ENCODE results near the gene RNF144B.
"Not testable (repeated sequence)": the region's sequence is repeated elsewhere in the genome, so short reads cannot be mapped to it uniquely, and the experiment has no call there.

RNF144B gene

DNA sequence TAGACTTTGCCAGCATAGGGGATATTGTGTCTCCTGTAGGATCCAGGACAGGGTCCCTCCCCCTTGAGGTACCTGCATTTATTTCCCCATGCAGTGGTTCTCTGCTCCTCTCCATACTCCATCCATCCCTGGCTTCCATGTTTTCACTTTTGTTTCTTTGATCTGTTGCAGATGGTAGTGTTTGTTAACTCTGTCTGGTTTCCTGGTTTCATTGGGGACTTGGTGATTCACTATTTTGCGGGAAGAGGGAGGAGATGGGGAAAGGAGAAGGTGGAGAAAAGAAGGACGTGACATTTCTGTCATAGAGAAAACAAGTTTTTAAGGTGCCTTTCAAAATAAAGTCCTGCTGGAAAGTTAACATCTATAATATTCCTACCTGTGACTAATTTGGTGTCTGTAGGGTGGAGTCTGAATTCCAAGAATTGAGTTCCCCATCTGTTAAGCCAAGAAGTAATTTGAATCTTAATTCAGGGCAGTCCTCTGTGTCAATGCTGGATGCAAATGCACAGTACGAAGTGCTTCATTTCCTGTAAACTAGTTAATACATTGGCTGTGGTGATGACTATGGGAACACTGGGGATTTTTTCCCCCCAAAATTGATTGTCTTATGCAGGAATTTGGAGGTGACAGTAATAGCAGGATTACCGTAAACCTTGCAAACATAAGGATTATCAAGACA is 6.9 kb upstream of the RNF144B start:
- no peak for DNase-seq

DNA sequence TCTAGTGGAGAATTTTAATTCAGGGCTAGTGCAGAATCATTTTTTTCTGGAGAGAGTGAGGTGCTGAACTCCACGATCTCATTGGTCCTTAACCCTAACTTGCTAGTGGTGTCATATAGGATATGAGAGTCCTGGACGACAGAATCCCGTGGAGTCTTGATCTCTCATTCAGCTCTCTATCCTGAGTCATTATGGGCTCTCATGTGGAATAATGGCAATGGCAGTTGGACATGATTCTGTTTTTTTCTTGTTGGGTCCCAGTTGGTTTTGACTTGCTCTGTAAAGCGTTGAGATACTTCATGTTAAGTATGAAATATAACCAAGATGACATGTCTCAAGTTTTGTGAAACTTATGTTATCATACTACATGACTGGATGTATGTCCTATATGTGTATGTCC is 6.3 kb upstream of the RNF144B start:
- DNase-seq: no peak

- DNase-seq: no peak
Observed at GRCh38 chr6:18383441-18383840, 3.7 kb upstream of the RNF144B start.

DNA sequence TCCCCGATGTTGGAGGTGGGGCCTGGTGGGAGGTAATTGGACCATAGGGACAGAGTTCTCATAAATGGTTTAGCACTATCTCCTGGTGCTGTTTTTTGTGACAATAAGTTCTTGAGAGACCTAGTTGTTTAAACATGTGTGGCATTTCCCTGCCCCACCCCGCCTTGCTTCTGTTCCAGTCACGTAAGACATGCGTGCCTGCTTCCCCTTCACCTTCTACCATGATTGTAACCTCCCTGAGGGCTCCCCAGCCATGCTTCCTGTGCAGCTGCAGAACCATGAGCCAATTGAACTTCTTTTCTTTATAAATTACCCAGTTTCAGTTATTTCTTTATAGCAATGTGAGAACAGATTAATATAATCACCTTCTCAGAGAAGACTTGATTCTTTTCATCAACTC is 2.5 kb upstream of the RNF144B start:
- DNase-seq: no peak

GRCh38 chr6:18386298-18386976 is 713 bp upstream of the RNF144B start:
- DNase-seq: no peak

DNA sequence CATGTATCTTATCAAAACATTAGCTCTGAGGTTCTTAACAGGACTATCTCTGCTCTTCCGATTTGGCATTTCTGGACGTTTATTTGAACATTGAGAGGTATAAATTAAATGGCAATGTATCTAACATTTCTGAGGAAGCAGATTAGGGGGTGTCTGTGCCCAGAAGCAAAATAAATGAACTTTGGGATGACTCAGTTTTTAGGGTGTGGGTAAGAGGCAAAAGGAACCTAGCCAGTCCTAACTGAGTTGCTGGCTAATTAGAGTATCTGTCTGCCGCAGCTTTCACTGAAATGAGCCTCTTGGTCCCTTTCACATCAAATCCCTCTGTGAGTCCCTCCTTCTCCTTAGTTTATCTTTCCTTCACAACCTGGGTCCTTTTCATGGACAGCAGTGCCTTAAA is 1.1 kb downstream of the RNF144B start:
- DNase-seq: no peak

- DNase-seq: no peak
Observed at GRCh38 chr6:18388942-18389341, 1.8 kb downstream of the RNF144B start.

DNA sequence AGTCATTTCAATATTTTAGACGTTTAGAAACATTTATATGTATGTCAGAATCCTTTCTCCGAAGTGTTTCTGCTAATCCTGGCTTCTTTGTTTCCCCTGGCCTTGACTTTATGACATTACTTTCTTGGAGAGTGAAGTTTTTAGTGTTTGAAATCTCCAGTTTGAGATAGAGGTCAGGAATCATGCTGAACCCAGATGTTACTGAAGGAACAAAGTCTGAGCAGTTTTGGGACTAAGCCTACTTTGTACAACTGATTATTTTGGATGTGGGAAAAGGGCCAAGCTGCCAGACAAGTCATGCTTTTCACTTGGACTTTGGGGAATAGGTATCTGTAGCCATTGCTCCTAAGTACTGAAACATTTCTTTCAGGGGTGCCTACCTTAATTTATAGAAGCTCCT is 2.3 kb downstream of the RNF144B start:
- DNase-seq: no peak

DNA sequence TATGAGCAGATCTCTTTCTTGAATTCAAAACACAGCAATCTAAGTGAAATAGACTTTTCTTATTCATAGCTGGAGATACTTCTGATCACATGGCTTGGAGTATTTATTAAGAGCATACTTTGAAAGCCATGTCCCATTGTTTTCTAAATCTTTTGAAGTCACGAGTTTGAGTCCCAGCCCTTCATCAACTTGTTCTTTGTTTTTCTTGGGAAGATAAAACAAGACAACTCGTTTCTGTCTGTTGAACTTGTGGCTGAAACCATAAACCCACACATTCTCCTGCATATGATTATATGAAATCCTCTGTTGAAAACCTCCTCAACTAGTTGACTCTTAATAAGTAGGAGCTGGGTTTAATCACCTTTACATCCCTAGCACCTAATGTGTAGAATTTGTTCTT is 3.3 kb downstream of the RNF144B start:
- DNase-seq: no peak

DNA sequence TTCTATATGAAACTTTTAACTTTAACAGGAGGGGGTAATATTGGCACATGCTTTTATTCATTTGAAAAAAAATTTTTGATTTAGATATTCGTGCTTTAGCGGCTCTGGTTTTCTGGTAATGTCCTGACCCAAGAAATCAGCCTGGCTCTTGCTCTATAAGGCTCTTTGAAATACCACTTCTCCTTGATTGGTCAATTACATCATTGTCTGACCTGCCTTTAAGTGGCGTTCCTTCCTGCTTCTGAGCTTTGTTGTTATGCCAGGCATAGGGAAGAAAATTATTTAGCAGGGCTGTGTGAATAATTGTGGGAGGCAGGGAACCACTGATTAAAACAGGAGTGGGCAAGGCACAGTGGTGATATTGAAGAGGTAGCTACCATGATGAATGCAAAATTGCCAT is 3.9 kb downstream of the RNF144B start:
- no peak for DNase-seq

DNA sequence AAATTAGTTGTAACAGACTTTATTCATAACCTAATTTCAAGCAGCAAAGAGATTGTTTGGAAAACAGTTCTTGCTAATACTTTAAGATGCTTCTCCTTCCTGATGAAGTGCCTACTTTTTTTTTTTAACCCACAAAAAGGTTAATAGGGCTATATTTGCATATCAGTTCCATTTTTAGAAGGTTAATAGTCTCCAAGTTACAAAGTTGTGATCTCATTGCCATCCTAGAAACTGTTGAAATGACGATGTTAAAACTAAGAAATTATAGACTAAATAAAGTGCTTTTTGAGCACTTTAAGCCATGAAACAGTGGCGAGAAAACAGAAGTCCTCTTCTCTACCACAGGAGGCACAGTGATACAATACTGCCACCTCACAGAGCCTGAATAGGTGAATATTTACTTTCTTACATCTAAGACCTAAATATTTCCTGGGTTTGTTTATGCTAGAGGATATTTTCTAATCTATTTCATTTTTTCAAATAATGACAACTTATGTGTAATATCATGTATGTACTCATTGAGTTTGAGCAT is 5.3 kb downstream of the RNF144B start:
- no peak for DNase-seq

- no peak for DNase-seq
Observed at GRCh38 chr6:18393698-18394097, 6.5 kb downstream of the RNF144B start.

- DNase-seq: no peak
Observed at GRCh38 chr6:18395177-18395855, 8.2 kb downstream of the RNF144B start.

DNA sequence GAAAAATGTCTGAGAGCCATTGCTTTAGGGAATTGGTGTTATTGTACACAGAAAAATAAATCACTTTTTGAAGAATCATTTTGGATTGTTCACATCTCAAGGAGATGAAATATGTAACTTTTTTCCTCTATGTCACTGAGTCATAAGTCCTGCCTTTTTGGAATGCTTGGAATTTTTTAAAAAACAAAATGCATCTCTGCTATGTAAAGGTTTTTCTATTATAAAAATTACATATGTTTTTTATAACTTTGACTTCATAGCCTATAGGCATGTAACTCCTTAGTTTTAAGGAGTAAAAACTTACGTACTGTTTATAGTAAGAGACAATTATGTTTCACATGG is 8.7 kb downstream of the RNF144B start:
- no peak for DNase-seq

DNA sequence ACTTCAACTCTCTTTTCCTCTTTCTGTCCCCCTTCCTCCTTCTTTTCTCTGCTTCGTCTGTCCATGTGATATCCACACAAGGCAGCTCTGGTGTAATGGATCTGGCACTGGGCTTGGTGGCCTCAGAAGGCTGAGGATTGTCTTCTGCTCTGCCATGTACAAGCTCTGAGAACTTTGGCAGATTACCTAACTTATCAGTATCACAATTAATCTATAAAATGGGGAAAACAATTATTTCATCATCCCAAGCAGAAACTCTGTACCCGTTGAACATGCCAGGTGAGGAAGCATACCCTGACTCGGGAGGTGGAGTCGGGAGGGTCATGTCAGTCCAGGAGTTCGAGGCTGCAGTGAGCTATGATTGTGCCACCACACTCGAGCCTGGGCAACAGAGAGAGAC is 10.6 kb downstream of the RNF144B start:
- DNase-seq: no peak

DNA sequence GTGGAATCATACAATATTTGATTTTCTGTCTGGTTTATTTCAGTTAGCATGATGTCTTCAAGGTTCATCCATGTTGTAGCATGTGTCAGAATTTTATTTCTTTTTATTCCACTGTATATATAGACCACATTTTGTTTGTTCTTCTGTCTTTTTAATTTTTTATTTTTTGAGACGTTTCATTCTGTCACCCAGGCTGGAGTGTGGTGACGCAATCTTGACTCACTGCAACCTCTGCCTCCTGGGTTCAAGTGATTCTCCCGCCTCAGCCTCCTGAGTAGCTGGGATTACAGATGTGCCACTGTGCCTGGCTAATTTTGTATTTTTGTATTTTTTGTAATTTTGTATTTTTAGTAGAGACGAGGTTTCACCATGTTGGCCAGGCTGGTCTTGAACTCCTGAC is 11.1 kb downstream of the RNF144B start:
- not testable (repeated sequence) for DNase-seq

GRCh38 chr6:18400831-18401446 is 13.8 kb downstream of the RNF144B start:
- DNase-seq: no peak

GRCh38 chr6:18404965-18405364 is 17.8 kb downstream of the RNF144B start:
- DNase-seq: not testable (repeated sequence)

GRCh38 chr6:18405477-18406293 is 18.5 kb downstream of the RNF144B start:
- no peak for DNase-seq

DNA sequence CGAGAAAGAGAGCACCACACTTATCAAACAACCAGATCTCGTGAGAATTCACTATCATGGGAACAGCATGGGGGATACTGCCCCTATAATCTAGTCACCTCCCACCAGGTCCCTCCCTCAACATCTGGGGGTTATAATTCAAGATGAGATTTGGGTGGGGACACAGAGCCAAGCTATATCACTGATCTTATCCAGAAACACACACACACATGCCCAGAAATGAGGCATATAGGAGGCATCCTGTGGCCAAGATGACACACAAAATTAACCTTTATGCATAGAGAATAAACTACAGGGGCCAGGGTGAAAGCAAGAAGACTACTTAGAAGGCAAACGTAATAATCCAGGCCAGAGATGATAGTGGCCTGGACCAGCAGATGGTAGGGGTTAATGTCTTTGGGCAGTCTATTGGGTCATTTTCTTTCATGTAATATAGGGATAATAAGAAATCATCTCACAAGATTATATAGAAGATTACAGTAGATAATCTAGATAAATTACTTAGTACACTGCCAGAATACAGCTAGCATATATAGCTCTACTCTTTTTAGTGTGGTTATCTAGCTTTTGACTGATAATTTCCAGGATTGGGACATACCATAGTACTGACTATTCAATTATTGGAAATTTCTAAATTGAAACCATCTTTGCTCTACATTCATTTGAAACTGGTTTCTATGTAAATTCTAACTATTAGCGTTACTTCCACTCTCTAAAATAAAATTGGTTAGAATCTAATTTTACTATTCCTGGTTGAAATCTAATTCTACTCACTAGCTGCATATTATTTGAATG is 20.0 kb downstream of the RNF144B start:
- no peak for DNase-seq

GRCh38 chr6:18409602-18410001 is 22.5 kb downstream of the RNF144B start:
- not testable (repeated sequence) for DNase-seq

DNA sequence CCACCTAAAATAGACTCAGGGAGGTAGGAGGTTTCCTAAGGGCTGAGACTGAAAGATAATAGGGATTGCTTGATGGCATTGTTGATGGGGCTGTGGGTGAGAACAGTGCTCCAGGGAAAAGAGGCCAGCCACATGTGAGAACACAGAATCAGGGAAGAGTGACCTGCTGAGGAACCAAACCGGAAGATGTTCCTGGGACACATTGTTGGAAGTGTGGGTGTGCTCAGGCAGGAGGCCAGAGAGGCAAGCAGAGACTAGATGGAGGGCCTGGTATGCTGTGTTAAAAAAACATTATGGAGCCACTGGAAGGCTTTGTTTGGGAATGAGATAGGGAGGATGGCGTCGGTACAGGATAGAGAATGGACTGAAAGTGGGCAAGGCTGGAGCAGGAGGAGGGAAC is 23.3 kb downstream of the RNF144B start:
- DNase-seq: no peak

Measured in NCI-H187 treated with DMSO at 0.1 percent for 48 hours (cell line).